ENCODE measurements around the gene SAPCD2. TPM values are rescaled to one million over a fixed set of nuclear protein-coding genes. Genes with fewer than 3 reads are reported as not detected.
"Not testable (repeated sequence)": the region's sequence is repeated elsewhere in the genome, so short reads cannot be mapped to it uniquely, and the experiment has no call there.

The SAPCD2 gene
- polyA plus RNA-seq, 1 donor (not counting 4 experiments of a cell fraction or from before 2014, with no cell fraction given): 1.6 TPM

DNA sequence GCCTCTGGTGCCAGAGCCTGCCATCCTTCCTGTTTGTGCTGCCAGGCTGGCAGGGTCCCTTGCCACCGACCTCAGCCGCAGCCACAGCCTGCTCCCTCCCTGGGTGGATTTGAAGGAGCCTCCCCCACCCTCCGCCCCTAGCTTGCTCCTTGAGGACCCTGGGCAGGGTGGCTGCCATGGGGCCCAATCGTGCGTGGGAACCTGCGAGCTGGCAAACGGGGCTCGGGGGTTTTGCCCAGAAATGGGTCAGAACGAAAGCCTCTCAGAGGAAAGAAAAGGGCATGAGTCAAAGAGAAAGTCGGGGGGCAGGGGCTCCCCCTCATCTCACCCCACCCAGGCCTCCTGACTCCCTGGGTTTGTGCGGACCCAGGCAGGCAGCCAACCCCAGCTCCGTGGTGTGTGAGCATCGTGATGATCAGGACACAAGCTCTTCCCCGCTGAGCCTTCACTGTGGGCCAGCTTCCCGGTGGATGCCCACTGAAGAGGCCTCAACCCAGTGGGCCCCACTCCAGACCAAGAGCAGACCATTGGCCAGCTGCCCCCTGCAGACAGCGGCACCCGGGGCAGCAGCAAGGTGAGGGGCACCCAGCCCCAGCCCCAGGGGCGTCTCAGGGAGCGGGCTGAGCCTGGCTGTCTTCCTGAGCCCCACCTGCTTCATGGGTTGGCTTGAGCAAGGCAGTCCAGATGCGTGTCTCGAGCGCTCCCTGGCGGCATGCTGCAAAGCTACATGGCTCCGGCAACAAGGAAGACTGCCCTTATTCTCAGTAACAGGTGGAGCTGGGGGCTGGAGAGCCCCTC lies 35.4 kb downstream of the SAPCD2 start:
- H3K27ac ChIP-seq (ENCODE audit: control insufficient read depth, insufficient read depth, low read length): no peak overlapping the region

DNA sequence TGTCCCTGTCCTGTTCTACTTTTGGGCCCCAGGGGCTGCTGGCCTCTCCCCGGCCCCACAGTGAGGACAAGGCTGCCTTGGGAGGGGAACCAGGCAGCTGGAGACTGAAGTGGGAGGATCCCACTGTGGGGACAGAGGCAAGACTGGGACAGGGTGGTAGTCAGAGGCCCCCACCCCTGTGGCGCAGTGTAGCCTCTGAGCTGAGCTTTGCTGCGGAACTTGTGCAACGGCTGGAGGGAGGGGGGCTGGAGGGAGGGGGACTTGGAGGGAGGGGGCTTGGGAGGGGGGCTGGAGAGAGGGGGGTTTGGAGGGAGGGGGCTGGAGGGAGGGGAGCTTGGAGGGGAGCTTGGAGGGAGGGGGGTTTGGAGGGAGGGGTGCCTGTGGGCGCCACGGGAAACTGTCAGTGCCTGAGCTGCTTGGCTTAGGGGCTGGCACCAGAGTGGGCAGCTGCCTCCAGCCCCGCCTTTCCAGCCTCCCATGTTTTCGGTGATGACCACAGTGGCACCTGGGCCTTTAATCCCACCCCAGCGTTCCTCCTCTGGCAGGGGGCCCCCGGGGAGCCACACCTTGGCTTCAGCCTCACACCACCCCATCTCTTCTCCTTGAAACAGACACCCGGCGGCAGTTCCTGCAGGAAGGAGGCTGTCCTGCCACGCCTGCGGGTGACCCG lies 36.2 kb downstream of the SAPCD2 start:
- no peak for TF ChIP-seq EZH2 (IDR thresholded peaks at IDR 0.05; ENCODE audit: low read length)
- TF ChIP-seq, protein P1, sequence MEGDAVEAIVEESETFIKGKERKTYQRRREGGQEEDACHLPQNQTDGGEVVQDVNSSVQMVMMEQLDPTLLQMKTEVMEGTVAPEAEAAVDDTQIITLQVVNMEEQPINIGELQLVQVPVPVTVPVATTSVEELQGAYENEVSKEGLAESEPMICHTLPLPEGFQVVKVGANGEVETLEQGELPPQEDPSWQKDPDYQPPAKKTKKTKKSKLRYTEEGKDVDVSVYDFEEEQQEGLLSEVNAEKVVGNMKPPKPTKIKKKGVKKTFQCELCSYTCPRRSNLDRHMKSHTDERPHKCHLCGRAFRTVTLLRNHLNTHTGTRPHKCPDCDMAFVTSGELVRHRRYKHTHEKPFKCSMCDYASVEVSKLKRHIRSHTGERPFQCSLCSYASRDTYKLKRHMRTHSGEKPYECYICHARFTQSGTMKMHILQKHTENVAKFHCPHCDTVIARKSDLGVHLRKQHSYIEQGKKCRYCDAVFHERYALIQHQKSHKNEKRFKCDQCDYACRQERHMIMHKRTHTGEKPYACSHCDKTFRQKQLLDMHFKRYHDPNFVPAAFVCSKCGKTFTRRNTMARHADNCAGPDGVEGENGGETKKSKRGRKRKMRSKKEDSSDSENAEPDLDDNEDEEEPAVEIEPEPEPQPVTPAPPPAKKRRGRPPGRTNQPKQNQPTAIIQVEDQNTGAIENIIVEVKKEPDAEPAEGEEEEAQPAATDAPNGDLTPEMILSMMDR (optimal IDR thresholded peaks at IDR 0.05 in 1 of 3, IDR thresholded peaks at IDR 0.05 in 1 of 3, conservative IDR thresholded peaks at IDR 0.05 in 1 of 3; ENCODE audit: extremely low read depth in 1 of 3, insufficient read depth in 2 of 3, low read length in 3 of 3): no peak
- H3K9ac ChIP-seq (ENCODE audit: control insufficient read depth, extremely low read depth, insufficient read depth, low read length): no peak overlapping the region
- H4K20me1 ChIP-seq (ENCODE audit: control insufficient read depth, extremely low read depth, insufficient read depth, low read length): no peaks in the 10 kb centered on the region
- H3K36me3 ChIP-seq (ENCODE audit: control insufficient read depth in 2 of 2, extremely low read depth in 1 of 2, insufficient read depth in 2 of 2, low read length in 2 of 2): peaks cover 0 to 2% of the 10 kb centered on the region in 2 experiments
- peaks cover 3% of the 10 kb centered on the region for H3K4me1 ChIP-seq (ENCODE audit: control insufficient read depth, extremely low read depth, insufficient read depth, low read length)
- no peak overlapping the region for H3K27ac ChIP-seq (ENCODE audit: control insufficient read depth, insufficient read depth, low read length)
- dilution Hi-C loops (cut with MboI; ENCODE audit: extremely low pct_ligation_motif_present, low sequenced_read_pairs): no loop called here
- H3K9me3 ChIP-seq (ENCODE audit: control insufficient read depth, low read depth, low read length): no peaks in the 10 kb centered on the region
- H3K9me1 ChIP-seq (ENCODE audit: control insufficient read depth, extremely low read depth, insufficient read depth, low read length): no peaks in the 10 kb centered on the region
- H3K27me3 ChIP-seq (ENCODE audit: control insufficient read depth, extremely low read depth, insufficient read depth, low read length): no peaks in the 10 kb centered on the region
- no peaks in the 10 kb centered on the region for H3K79me2 ChIP-seq (ENCODE audit: control insufficient read depth, insufficient read depth, low read length)
- no peak for DNase-seq (ENCODE audit: low read depth, low spot score)
- H3K4me2 ChIP-seq (ENCODE audit: control insufficient read depth, extremely low read depth, insufficient read depth, low read depth, low read length): peak overlapping the region; percentile 16
- no peak overlapping the region for H3K4me3 ChIP-seq (ENCODE audit: control insufficient read depth in 2 of 3, extremely low read depth in 1 of 3, insufficient read depth in 2 of 3, low read depth in 1 of 3, low read length in 3 of 3)
- H2AFZ ChIP-seq (ENCODE audit: control insufficient read depth, low read length): no peak overlapping the region
- FAIRE-seq: no peak

More for the DNA sequence above, 35.4 kb downstream of the SAPCD2 start:
- H3K9me1 ChIP-seq (ENCODE audit: control insufficient read depth, extremely low read depth, insufficient read depth, low read length): no peaks in the 10 kb centered on the region
- no peak overlapping the region for H3K4me3 ChIP-seq (ENCODE audit: control insufficient read depth in 2 of 3, extremely low read depth in 1 of 3, insufficient read depth in 2 of 3, low read depth in 1 of 3, low read length in 3 of 3)
- H3K9me3 ChIP-seq (ENCODE audit: control insufficient read depth, low read depth, low read length): no peaks in the 10 kb centered on the region
- DNase-seq (ENCODE audit: low read depth, low spot score) (no peak), FAIRE-seq (peak; percentile 65)
- TF ChIP-seq EZH2 (IDR thresholded peaks at IDR 0.05; ENCODE audit: low read length): peak; percentile 31
- TF ChIP-seq, protein P1 (optimal IDR thresholded peaks at IDR 0.05 in 1 of 3, IDR thresholded peaks at IDR 0.05 in 1 of 3, conservative IDR thresholded peaks at IDR 0.05 in 1 of 3; ENCODE audit: extremely low read depth in 1 of 3, insufficient read depth in 2 of 3, low read length in 3 of 3): peak; percentile 92 to 97 (median 96)
- no peaks in the 10 kb centered on the region for H3K79me2 ChIP-seq (ENCODE audit: control insufficient read depth, insufficient read depth, low read length)
- no peak overlapping the region for H2AFZ ChIP-seq (ENCODE audit: control insufficient read depth, low read length)
- H3K9ac ChIP-seq (ENCODE audit: control insufficient read depth, extremely low read depth, insufficient read depth, low read length): no peak overlapping the region
- peak overlapping the region; percentile 19 for H3K4me2 ChIP-seq (ENCODE audit: control insufficient read depth, extremely low read depth, insufficient read depth, low read depth, low read length)
- peaks cover 3% of the 10 kb centered on the region for H3K4me1 ChIP-seq (ENCODE audit: control insufficient read depth, extremely low read depth, insufficient read depth, low read length)
- H3K27me3 ChIP-seq (ENCODE audit: control insufficient read depth, extremely low read depth, insufficient read depth, low read length): no peaks in the 10 kb centered on the region
- H4K20me1 ChIP-seq (ENCODE audit: control insufficient read depth, extremely low read depth, insufficient read depth, low read length): no peaks in the 10 kb centered on the region
- dilution Hi-C loops (cut with MboI; ENCODE audit: extremely low pct_ligation_motif_present, low sequenced_read_pairs): no loop called here
- H3K36me3 ChIP-seq (ENCODE audit: control insufficient read depth in 2 of 2, extremely low read depth in 1 of 2, insufficient read depth in 2 of 2, low read length in 2 of 2): peaks cover 0 to 2% of the 10 kb centered on the region in 2 experiments

DNA sequence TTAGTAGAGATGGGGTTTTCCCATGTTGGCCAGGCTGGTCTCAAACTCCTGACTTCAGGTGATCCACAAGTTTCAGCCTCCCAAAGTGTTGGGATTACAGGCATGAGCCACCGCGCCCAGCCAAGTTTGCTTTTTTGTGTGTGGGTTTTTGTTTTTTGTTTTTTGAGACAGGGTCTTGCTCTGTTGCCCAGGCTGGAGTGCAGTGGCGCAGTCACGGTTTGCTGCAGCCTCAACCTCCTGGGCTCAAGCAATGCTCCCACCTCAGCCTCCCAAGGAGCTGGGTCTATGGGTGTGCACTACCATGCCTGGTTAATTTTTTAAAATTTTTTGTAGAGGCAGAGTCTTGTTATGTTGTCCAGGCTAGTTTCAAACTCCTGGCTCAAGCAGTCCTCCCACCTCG lies 36.9 kb downstream of the SAPCD2 start:
- H3K9me1 ChIP-seq (ENCODE audit: control insufficient read depth, extremely low read depth, insufficient read depth, low read length); FAIRE-seq; H4K20me1 ChIP-seq (ENCODE audit: control insufficient read depth, extremely low read depth, insufficient read depth, low read length); H3K9ac ChIP-seq (ENCODE audit: control insufficient read depth, extremely low read depth, insufficient read depth, low read length); H3K4me1 ChIP-seq (ENCODE audit: control insufficient read depth, extremely low read depth, insufficient read depth, low read length); H3K4me3 ChIP-seq (ENCODE audit: control insufficient read depth in 2 of 3, extremely low read depth in 1 of 3, insufficient read depth in 2 of 3, low read depth in 1 of 3, low read length in 3 of 3); H3K36me3 ChIP-seq (ENCODE audit: control insufficient read depth in 2 of 2, extremely low read depth in 1 of 2, insufficient read depth in 2 of 2, low read length in 2 of 2); DNase-seq (ENCODE audit: low read depth, low spot score); H2AFZ ChIP-seq (ENCODE audit: control insufficient read depth, low read length); H3K27ac ChIP-seq (ENCODE audit: control insufficient read depth, insufficient read depth, low read length); H3K9me3 ChIP-seq (ENCODE audit: control insufficient read depth, low read depth, low read length); dilution Hi-C loops (cut with MboI; ENCODE audit: extremely low pct_ligation_motif_present, low sequenced_read_pairs); H3K4me2 ChIP-seq (ENCODE audit: control insufficient read depth, extremely low read depth, insufficient read depth, low read depth, low read length); H3K27me3 ChIP-seq (ENCODE audit: control insufficient read depth, extremely low read depth, insufficient read depth, low read length); H3K79me2 ChIP-seq (ENCODE audit: control insufficient read depth, insufficient read depth, low read length): not testable (repeated sequence)
